Endometrial microvascular endothelial cells (primary cell): ENCODE results near the gene ARL6IP4. TPM values are rescaled to one million over a fixed set of nuclear protein-coding genes. Genes with fewer than 3 reads are reported as not detected.

Source experiments
- in situ Hi-C: cut with HindIII; loops from 2 replicates; pipeline ENCODE4 v1.10.0; 2017; ENCODE audit warnings: low sequenced_read_pairs, low pct_unique_long_range_greater_than_20kb; ENCODE audit errors: inconsistent ontology term
- total RNA-seq: library from RNA; depleted of rRNA; stranded (reverse); fragments of >200 nt; gene quantifications from one replicate; pipeline ENCODE4 v1.2.3, GENCODE V29; 2015; ENCODE audit errors: inconsistent ontology term

The ARL6IP4 gene
- total RNA-seq, 1 donor from 2014 or later = 258 TPM

DNA sequence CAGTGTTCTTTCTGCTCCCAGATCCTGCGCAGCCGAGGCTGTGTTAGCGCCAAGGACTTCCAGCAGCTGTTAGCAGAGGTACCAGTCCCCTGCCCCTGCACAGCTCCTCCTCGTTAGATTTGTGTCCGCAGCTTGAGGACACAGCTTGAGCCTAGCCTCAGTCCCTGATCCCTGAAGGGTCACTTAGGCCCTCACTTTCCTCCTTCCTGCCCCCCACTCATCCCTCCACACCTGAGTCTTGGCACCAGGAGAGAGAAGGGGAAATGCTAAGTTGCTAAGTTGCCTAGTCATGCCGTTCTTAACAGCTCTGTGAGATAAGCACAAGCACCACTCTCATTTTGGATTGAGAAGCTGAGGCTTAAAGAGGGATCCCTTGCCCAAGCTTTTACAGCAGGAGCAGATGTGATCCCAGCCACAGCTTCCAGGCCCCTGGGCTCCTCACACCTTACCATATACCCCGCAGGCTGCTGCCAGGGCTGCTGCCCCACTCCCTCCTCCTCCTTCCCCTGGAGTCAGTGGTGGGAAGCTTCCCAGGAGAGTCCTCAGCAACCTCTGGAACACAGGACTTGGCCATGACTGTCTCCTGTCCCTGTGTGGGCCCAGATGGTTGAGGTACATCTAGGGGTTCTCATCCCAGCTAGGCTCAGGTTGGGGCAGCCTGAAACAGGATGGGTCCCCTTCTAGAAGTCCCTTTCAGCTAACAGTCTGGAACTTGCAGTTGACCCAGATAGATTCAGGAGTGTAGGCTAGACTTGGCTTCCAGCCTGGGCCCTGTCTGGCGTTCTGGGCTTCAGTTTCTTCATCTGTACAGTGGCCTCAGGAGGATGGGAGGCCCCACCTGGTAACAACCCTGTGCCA lies 4.5 kb upstream of the ARL6IP4 start:
- in situ Hi-C loops = no loop called here

DNA sequence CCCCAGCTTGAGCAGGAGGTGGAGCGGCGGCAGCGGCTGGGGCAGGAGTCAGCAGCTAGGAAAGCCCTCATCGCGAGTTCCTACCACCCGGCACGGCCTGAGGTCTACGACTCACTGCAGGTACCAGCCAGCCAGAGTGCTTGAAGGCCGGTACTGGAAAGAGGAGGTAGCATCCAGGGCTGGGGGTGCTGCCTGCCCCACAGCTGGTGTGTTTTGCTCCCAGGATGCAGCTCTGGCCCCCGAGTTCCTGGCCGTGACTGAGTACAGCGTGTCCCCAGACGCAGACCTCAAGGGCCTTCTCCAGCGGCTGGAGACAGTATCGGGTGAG lies 3.9 kb upstream of the ARL6IP4 start:
- in situ Hi-C loops = no loop called here

DNA sequence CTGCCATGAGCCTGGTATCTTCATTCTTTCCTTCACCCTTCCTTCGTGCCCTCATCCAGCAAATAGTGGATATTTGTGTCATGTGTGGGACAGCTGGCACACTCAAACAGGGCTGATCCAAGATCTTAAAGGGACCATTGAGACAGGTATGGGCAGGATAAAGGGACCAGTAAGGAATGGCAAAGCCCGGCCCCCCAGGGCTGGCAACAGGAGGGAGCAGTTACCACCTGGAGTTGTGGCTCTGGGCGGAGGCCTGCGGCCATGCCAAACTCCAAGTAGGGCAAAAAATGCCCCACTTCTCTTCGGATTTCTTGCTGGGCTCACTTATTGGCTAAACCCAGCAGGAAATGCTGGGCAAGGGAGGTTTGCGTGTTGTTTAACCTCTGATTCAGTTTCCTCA lies 3.3 kb upstream of the ARL6IP4 start:
- in situ Hi-C loops = no loop called here

DNA sequence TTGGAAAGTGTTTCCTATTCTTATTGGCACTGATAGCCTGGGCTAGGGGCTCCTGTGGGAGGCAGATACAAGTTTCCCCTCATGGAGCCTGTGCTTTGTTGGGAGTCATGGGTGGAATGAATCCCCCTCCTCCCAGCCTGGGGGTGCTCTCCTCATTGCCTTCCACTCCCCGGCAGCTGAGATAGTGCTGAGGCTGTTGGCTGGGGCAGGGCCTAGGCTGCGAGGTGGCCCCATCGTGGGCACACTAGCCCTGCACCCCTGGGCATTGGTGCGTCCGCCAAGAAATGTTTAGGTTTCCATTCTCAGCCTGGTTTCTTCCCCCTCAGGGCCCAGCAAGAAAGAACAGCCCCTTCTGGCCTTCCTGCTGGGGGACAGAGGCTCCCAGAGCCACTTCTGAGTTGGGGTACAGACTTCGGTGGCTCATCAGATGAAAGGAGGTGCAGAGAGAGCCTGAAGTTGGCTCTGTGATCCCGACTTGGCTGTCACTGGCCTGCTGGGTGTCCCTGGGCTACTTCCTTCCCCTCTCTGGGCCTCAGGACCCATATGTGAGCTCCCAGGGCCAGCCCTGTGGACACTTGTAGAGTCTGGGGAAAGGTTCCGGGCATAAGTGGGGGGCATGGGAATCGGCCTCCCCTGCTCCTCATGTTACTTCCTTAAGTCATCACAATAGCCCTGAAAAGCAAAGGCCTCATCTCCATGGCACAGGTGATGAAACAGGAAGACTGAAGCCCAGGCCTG lies 2.7 kb upstream of the ARL6IP4 start:
- in situ Hi-C loops = no loop called here

DNA sequence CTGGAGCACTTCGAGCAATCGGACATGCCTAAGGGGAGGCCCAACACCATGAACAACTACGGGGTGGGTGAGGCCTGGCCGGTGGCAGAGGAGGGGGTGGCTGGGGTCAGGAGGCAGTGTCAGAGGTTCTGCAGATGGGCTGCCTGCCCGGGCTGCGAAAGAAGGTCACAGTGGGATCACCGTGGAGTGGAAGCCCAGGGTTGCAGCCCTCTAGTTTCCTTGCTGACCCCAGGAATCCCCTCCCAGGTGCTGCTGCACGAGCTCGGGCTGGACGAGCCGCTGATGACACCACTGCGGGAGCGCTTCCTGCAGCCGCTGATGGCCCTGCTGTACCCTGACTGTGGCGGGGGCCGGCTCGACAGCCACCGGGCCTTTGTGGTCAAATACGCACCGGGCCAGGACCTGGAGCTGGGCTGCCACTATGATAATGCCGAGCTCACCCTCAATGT lies 1.9 kb upstream of the ARL6IP4 start:
- in situ Hi-C loops = no loop called here

DNA sequence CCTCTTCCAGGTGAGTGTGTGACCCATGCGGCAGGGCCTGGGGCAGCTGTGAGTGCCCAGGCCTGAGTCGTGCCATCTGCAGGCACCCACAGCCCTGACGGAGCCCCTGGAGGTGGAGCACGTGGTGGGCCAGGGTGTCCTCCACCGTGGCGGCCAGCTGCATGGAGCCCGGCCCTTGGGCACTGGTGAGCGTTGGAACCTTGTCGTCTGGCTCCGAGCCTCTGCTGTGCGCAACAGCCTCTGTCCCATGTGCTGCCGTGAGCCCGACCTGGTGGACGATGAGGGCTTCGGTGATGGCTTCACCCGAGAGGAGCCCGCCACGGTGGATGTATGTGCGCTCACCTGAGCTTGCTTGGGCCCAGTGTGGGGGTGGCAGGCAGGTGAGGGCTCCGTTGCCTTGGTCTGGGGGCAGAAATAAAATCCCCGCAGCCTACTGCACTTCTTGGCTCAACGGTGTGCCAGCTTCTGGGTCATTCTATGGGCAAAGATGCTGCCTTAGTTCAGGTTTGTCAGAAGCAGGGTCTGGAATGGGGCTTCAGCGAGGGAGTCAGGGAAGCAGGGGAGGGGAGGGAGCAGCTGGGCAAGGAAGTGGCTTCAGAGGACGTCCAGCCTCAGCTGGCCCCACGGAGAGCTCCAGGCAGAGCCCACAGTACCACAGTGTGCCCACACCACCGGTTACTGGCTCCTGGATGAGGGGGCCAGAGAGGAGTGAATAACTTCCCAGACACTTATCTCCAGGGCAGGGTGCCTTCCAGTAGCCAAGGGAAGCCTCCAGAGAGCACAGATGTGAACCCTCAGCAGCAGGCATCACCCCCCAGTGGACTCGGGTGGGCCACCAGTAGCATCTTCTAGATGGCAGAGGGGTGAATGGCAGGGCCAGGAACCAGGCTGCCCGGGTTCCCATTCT lies 1.2 kb upstream of the ARL6IP4 start:
- in situ Hi-C loops = no loop called here

DNA sequence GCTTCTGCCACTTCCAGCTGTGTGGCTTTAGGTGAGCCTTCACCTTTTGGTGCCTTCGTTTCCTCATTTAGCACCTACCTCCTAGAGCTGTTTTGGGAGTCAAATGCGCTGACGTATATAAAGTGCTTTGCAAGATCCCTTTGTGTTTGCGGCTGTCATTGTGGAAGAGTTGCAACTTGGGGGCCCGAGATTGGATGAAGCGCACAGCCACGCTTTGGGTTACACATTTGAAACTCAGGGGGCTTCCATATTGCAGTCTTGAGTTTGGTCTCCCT lies 636 bp upstream of the ARL6IP4 start:
- in situ Hi-C loops = no loop called here

GRCh38 chr12:122981036-122981471 lies 573 bp downstream of the ARL6IP4 start:
- in situ Hi-C loops = no loop called here

- in situ Hi-C loops = no loop called here
These were observed 1.4 kb downstream of the ARL6IP4 start for GRCh38 chr12:122981587-122982476.

- in situ Hi-C loops = no loop called here
These were observed 2.0 kb downstream of the ARL6IP4 start for GRCh38 chr12:122982477-122982815.

GRCh38 chr12:122982963-122983788 lies 2.7 kb downstream of the ARL6IP4 start:
- in situ Hi-C loops = no loop called here

DNA sequence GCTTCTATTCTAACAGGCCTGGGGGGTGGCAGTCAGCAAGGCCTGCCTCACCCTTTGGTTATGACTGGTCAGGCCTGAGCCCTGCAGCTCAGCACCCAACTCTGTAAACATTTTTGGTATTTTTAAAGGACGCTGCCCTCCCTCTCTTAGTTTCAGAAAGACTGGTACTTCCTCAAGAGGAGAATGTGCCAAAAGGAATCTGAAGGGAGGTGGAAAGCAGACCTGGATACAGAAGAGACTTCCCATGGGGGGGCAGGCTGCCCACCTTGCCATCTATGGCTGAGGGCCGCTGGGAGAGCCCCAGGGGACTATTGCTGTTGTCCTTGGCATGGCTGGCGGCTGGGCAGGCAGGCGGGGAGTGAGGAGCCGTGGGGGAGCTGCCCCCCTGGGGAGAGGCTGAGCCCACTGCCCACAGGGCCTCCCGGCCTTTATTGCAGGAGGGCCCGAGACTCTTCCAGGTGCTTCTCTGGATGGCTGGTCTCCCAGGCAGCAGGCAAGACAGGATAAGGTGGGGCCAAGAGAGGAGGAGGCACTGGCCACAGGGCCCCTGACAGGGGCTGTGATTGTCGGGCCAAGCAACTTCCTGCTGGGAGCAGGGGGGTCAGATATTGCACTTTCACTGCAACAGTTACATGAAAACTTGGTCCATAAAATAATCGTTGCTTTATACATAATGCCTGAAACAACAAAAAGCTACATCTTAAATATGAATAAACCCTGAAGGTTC lies 3.5 kb downstream of the ARL6IP4 start:
- in situ Hi-C loops = no loop called here

GRCh38 chr12:122984612-122985337 lies 4.3 kb downstream of the ARL6IP4 start:
- in situ Hi-C loops = no loop called here

- in situ Hi-C loops = no loop called here
These were observed 5.1 kb downstream of the ARL6IP4 start for GRCh38 chr12:122985338-122986257.

- in situ Hi-C loops = no loop called here
These were observed 5.9 kb downstream of the ARL6IP4 start for GRCh38 chr12:122986258-122986871.
